Measurements from ENCODE around the gene TRIM47. TPM values are rescaled to one million over a fixed set of nuclear protein-coding genes. Genes with fewer than 3 reads are reported as not detected.

Gene TRIM47
- total RNA-seq, 1 experiment from 2014 or later, result 86.7 TPM

GRCh38 chr17:75828741-75829140 is 49.6 kb downstream of the TRIM47 start:
- Histone ChIP-seq H3K9me2 (ENCODE audit: insufficient read depth) (no peaks in the 10 kb centered on the region), H3K27me3 (ENCODE audit: insufficient read depth, low read length) (no peaks in the 10 kb centered on the region), H3K9me3 (ENCODE audit: control insufficient read depth in 1 of 2, insufficient read depth in 1 of 2, low read depth in 1 of 2, low read length in 2 of 2) (no peaks in the 10 kb centered on the region), H3K27ac (ENCODE audit: low read depth, low read length) (no peak overlapping the region; the same call in 1 of the 2 replicates), H2AFZ (ENCODE audit: low read depth, low read length, poor library complexity, severe bottlenecking) (no peak overlapping the region), H3K4me3 (replicated peaks in 1 of 2; ENCODE audit: low read depth in 1 of 2, low read length in 2 of 2) (no peak overlapping the region), H4K20me1 (ENCODE audit: insufficient read depth) (no peaks in the 10 kb centered on the region), H3K36me3 (ENCODE audit: control insufficient read depth in 1 of 2, insufficient read depth in 2 of 2, low read length in 2 of 2) (peaks cover 1 to 13% of the 10 kb centered on the region in 2 experiments; a peak in 2 of 4 replicates), H3K4me1 (ENCODE audit: control insufficient read depth in 1 of 2, insufficient read depth in 2 of 2, low read length in 2 of 2) (peaks cover 6 to 12% of the 10 kb centered on the region in 2 experiments; a peak in 2 of 4 replicates), H3K4me2 (ENCODE audit: low read length) (no peak overlapping the region), H3K79me2 (ENCODE audit: insufficient read depth, low read length) (no peaks in the 10 kb centered on the region), H3K9ac (ENCODE audit: low read length) (no peak overlapping the region)
- no peak for DNase-seq (ENCODE audit: low read depth, low spot score)
- POLR2A ChIA-PET, result interaction anchor here (0.9 kb wide), 1 partner anchor 49 kb away, joined by 4 read pairs; a partner anchor contains a TSS
- intact Hi-C loops (cut with micrococcal nuclease), result no loop called here
- no peak for ATAC-seq
- CTCF ChIA-PET, result interaction anchor here (0.8 to 2.6 kb wide), 3 partner anchors 17 to 49 kb away, joined by 3 to 15 read pairs (median 3); partner anchors contain the start of gene TRIM47
- RAD21 ChIA-PET (ENCODE audit: low non-redundant PET in 1 of 2, low total read pairs in 2 of 2, uncharacterized antibody in 2 of 2, unreplicated experiment in 2 of 2), result no interaction called here
- TF ChIP-seq ZBTB33 (IDR thresholded peaks at IDR 0.05; ENCODE audit: extremely low read depth, insufficient replicate concordance, low read length), result no peak
- TF ChIP-seq CBX3 (IDR thresholded peaks at IDR 0.05; ENCODE audit: low read depth), result no peak
- TF ChIP-seq ELF1 (IDR thresholded peaks at IDR 0.05; ENCODE audit: borderline replicate concordance, low read depth), result no peak
- no peak for TF ChIP-seq FOSL1 (IDR thresholded peaks at IDR 0.05; ENCODE audit: low read depth)
- no TSS peak for BruUV-seq (replicated peaks)

DNA sequence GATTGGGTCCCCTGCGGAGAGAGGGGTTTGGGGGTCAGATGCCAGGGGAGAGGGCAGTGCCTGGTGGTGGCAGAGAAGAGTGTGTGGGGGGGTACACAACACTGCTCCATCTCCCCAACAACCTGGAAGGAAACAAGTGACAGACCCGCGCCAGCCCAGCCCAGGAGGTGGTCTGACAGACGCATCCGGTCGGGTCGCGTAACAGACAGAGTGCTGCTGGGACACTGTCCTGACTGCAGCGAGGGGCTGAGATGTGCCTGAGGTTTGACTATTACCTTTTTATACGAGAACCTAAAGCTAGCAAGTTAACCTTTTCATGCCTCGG is 50.3 kb downstream of the TRIM47 start:
- ChIA-PET POLR2A (no interaction called here), RAD21 (ENCODE audit: low non-redundant PET in 1 of 2, low total read pairs in 2 of 2, uncharacterized antibody in 2 of 2, unreplicated experiment in 2 of 2) (no interaction called here), CTCF (interaction anchor here (1.4 to 1.9 kb wide), 6 partner anchors 8 to 62 kb away, joined by 3 to 15 read pairs (median 8); partner anchors contain the start of gene GALK1)
- Histone ChIP-seq H3K27me3 (ENCODE audit: insufficient read depth, low read length) (no peaks in the 10 kb centered on the region), H2AFZ (ENCODE audit: low read depth, low read length, poor library complexity, severe bottlenecking) (no peak overlapping the region), H3K4me1 (ENCODE audit: control insufficient read depth in 1 of 2, insufficient read depth in 2 of 2, low read length in 2 of 2) (peaks cover 6 to 12% of the 10 kb centered on the region in 2 experiments; a peak in 2 of 4 replicates), H3K9ac (ENCODE audit: low read length) (no peak overlapping the region), H3K9me2 (ENCODE audit: insufficient read depth) (no peaks in the 10 kb centered on the region), H3K4me3 (replicated peaks in 1 of 2; ENCODE audit: low read depth in 1 of 2, low read length in 2 of 2) (no peak overlapping the region), H3K4me2 (ENCODE audit: low read length) (no peak overlapping the region), H4K20me1 (ENCODE audit: insufficient read depth) (no peaks in the 10 kb centered on the region), H3K27ac (ENCODE audit: low read depth, low read length) (no peak overlapping the region), H3K9me3 (ENCODE audit: control insufficient read depth in 1 of 2, insufficient read depth in 1 of 2, low read depth in 1 of 2, low read length in 2 of 2) (no peaks in the 10 kb centered on the region), H3K36me3 (ENCODE audit: control insufficient read depth in 1 of 2, insufficient read depth in 2 of 2, low read length in 2 of 2) (peaks cover 4 to 18% of the 10 kb centered on the region in 2 experiments; a peak in 3 of 4 replicates), H3K79me2 (ENCODE audit: insufficient read depth, low read length) (no peaks in the 10 kb centered on the region)
- intact Hi-C loops (cut with micrococcal nuclease), result no loop called here
- BruUV-seq (replicated peaks), result no TSS peak
- DNase-seq (ENCODE audit: low read depth, low spot score) (no peak), ATAC-seq (0 out of 2 replicates have a peak, but pooled peaks have one; percentile 0)
- no peak for TF ChIP-seq RAD21 (IDR thresholded peaks at IDR 0.05; ENCODE audit: low read depth)
- TF ChIP-seq, protein P1, sequence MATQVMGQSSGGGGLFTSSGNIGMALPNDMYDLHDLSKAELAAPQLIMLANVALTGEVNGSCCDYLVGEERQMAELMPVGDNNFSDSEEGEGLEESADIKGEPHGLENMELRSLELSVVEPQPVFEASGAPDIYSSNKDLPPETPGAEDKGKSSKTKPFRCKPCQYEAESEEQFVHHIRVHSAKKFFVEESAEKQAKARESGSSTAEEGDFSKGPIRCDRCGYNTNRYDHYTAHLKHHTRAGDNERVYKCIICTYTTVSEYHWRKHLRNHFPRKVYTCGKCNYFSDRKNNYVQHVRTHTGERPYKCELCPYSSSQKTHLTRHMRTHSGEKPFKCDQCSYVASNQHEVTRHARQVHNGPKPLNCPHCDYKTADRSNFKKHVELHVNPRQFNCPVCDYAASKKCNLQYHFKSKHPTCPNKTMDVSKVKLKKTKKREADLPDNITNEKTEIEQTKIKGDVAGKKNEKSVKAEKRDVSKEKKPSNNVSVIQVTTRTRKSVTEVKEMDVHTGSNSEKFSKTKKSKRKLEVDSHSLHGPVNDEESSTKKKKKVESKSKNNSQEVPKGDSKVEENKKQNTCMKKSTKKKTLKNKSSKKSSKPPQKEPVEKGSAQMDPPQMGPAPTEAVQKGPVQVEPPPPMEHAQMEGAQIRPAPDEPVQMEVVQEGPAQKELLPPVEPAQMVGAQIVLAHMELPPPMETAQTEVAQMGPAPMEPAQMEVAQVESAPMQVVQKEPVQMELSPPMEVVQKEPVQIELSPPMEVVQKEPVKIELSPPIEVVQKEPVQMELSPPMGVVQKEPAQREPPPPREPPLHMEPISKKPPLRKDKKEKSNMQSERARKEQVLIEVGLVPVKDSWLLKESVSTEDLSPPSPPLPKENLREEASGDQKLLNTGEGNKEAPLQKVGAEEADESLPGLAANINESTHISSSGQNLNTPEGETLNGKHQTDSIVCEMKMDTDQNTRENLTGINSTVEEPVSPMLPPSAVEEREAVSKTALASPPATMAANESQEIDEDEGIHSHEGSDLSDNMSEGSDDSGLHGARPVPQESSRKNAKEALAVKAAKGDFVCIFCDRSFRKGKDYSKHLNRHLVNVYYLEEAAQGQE (IDR thresholded peaks at IDR 0.05; ENCODE audit: low read depth), result no peak
- no peak for TF ChIP-seq CEBPB (IDR thresholded peaks at IDR 0.05; ENCODE audit: low read depth)
- no peak for TF ChIP-seq ZBTB33 (IDR thresholded peaks at IDR 0.05; ENCODE audit: extremely low read depth, insufficient replicate concordance, low read length)
- TF ChIP-seq POLR2AphosphoS5 (IDR thresholded peaks at IDR 0.05; ENCODE audit: low read depth, low read length), result no peak
- TF ChIP-seq MAX (IDR thresholded peaks at IDR 0.05), result no peak
- TF ChIP-seq CBX3 (IDR thresholded peaks at IDR 0.05; ENCODE audit: low read depth), result no peak
- no peak for TF ChIP-seq ZFX (IDR thresholded peaks at IDR 0.05)
- no peak for TF ChIP-seq ZNF274 (IDR thresholded peaks at IDR 0.05; ENCODE audit: low read depth, low read length)
- no peak for TF ChIP-seq SRF (IDR thresholded peaks at IDR 0.05; ENCODE audit: low read depth)
- TF ChIP-seq POLR2A (IDR thresholded peaks at IDR 0.05; ENCODE audit: borderline replicate concordance, extremely low read depth, insufficient read depth, insufficient read length), result no peak

All from HCT116 (cell line).